GM18867 (cell line): ENCODE measurements around the gene SMYD1.
A peak's percentile ranks its signal among the peaks of the same experiment; 100 is the strongest.

ENCODE experiments used
- ATAC-seq: cut with Tn5 transposase; IDR thresholded peaks from one replicate; pipeline ENCODE4 v1.9.1; 2021; ENCODE audit warnings: mild to moderate bottlenecking, moderate library complexity; ENCODE audit not compliant: unreplicated experiment

Gene SMYD1

GRCh38 chr2:88139203-88139702 lies 71.6 kb downstream of the SMYD1 start:
- no peak for ATAC-seq

- ATAC-seq: no peak
Measured at GRCh38 chr2:88139804-88140203, 72.2 kb downstream of the SMYD1 start.

GRCh38 chr2:88141952-88142351 lies 74.3 kb downstream of the SMYD1 start:
- no peak for ATAC-seq

- ATAC-seq: no peak
Measured at GRCh38 chr2:88144271-88144670, 76.6 kb downstream of the SMYD1 start.

GRCh38 chr2:88144914-88145497 lies 77.4 kb downstream of the SMYD1 start:
- ATAC-seq: no peak

GRCh38 chr2:88146590-88146989 lies 79.0 kb downstream of the SMYD1 start:
- no peak for ATAC-seq

- no peak for ATAC-seq
Measured at GRCh38 chr2:88147145-88147544, 79.5 kb downstream of the SMYD1 start.

GRCh38 chr2:88148929-88149438 lies 81.4 kb downstream of the SMYD1 start:
- no peak for ATAC-seq

- ATAC-seq: no peak
Measured at GRCh38 chr2:88159481-88159880, 91.9 kb downstream of the SMYD1 start.

GRCh38 chr2:88159955-88160415 lies 92.4 kb downstream of the SMYD1 start:
- peak; percentile 62 for ATAC-seq

- no peak for ATAC-seq
Measured at GRCh38 chr2:88160517-88160916, 92.9 kb downstream of the SMYD1 start.

GRCh38 chr2:88161446-88162244 lies 94.0 kb downstream of the SMYD1 start:
- no peak for ATAC-seq
